GM12873 (cell line): ENCODE data around the gene LGI1.

Experiments used
- CTCF ChIP-seq: IDR thresholded peaks from 2 replicates; pipeline ENCODE4 v1.5.1; 2012; ENCODE audit warnings: low read depth, mild to moderate bottlenecking, moderate library complexity, low read length, control low read depth; ENCODE audit not compliant: insufficient read depth; ENCODE audit errors: missing control alignments

LGI1 gene

DNA sequence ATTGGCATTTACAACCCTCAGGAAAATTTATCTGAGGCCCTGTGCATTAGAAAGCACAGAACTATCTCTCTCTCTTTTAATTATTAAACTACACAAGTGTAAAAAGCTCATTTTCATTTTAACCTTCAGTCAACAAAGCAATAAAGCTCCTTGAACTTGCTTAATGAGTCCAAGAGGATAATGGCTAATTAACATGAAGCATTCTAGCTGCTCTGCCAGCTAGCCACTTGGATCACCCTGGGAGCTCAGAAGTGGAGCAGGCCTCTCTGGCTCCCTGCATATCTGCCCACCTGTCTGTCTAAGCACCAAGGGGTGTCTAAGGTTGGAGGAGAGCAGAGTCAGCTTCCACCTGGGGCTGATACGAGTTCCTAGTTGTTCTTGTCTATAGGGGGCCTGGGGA, 80.1 kb downstream of the LGI1 start:
- no peak for TF ChIP-seq CTCF

- no peak for TF ChIP-seq CTCF
Observed at GRCh38 chr10:93838278-93838677, 80.5 kb downstream of the LGI1 start.

GRCh38 chr10:93841961-93842360, 84.2 kb downstream of the LGI1 start:
- TF ChIP-seq CTCF: no peak

GRCh38 chr10:93844979-93845626, 87.4 kb downstream of the LGI1 start:
- TF ChIP-seq CTCF: no peak
